ENCODE data around the gene PCDHB9.
"Not testable (repeated sequence)": the region's sequence is repeated elsewhere in the genome, so short reads cannot be mapped to it uniquely, and the experiment has no call there.

The PCDHB9 gene

DNA sequence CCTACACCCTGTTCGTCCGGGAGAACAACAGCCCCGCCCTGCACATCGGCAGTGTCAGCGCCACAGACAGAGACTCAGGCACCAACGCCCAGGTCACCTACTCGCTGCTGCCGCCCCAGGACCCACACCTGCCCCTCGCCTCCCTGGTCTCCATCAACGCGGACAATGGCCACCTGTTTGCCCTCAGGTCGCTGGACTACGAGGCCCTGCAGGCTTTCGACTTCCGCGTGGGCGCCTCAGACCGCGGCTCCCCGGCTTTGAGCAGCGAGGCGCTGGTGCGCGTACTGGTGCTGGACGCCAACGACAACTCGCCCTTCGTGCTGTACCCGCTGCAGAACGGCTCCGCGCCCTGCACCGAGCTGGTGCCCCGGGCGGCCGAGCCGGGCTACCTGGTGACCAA lies 1.7 kb downstream of the PCDHB9 start:
- DNase-seq (ENCODE audit: low read depth in 2 of 2): not testable (repeated sequence)

GRCh38 chr5:141189131-141189530 lies 2.2 kb downstream of the PCDHB9 start:
- not testable (repeated sequence) for DNase-seq (ENCODE audit: low read depth in 2 of 2)

DNA sequence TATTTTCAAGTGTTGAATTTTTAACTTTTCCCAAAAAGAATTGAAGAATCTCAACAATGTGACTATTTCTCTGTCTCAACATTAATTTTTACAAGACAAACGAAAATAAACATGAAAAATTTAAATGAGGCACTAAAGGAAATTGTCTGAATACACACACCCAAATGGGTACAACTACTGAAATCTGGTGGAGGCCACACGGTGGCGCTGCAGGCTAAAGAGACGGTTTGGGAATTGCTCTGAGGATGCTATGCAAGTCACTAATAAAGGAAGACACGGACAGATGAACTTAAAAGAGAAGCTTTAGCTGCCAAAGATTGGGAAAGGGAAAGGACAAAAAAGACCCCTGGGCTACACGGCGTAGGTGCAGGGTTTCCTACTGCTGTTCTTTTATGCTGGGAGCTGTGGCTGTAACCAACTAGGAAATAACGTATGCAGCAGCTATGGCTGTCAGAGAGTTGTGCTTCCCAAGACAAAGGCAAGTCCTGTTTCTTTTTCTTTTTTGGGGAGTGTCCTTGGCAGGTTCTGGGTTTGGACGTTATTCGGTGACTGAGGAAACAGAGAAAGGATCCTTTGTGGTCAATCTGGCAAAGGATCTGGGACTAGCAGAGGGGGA lies 5.3 kb downstream of the PCDHB9 start, which contains the start of gene PCDHB10:
PCDHB10 (plus strand) TSS at position 244 of the 616 bp plus-strand sequence; CDS start at position 444, 200 bp downstream.
- no peak for DNase-seq (ENCODE audit: low read depth in 2 of 2)

DNA sequence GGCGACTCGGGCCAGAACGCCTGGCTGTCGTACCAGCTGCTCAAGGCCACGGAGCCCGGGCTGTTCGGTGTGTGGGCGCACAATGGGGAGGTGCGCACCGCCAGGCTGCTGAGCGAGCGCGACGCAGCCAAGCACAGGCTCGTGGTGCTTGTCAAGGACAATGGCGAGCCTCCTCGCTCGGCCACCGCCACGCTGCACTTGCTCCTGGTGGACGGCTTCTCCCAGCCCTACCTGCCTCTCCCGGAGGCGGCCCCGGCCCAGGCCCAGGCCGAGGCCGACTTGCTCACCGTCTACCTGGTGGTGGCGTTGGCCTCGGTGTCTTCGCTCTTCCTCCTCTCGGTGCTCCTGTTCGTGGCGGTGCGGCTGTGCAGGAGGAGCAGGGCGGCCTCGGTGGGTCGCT lies 7.4 kb downstream of the PCDHB9 start:
- not testable (repeated sequence) for DNase-seq (ENCODE audit: low read depth in 2 of 2)

DNA sequence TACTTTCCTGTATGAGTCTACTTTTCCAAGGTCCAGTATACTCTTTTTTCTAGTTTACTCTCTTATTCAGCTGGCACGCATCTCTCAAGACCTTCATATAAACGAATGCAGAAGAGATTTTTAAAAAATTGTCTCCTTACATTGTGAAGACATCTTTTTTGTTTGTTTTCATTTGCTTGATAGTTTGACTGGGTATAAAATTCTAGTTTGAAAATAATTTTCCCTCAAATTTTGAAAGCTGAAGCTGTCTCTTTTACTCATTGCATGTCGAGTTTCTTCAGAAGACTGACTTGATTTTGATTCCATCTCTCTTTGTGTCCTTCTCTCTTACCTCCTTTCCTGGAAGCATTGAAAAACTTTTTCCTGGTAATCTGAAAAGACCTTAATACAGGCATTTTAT lies 9.4 kb downstream of the PCDHB9 start:
- DNase-seq (ENCODE audit: low read depth in 2 of 2): no peak

DNA sequence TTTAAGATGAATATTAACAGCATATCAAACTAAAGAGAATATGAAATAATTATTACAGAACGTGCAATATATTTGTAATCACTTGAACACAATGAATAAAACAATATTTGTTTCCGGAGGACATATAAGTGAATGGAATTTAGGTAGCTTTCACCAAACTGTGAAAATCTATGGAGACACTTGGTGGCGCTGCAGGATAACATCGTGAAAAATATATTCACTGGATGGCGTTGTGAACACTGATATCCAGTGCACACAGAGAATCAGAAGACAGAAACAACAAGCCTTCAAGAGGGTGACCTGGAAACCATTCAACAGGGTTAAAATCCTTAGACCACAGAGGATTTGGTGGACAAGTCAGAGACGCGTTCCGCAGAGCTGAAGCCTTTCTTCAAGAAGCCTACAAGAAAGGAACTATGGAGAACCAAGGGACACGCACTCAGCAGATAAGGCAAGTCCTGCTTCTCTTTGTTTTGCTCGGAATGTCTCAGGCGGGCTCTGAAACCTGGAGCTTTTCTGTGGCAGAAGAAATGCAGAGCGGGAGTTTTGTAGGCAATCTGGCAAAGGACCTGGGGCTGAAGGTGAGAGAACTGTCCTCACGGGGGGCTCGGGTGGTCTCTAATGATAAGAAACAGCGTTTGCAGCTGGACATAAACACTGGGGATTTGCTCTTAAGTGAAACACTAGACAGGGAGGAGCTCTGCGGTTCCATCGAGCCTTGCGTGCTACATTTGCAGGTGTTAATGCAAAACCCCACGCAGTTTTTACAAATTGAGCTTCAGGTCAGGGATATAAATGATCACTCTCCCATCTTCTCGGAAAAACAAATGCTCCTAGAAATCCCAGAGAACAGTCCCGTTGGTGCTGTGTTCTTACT lies 12.6 kb downstream of the PCDHB9 start, which contains the start of gene PCDHB11:
PCDHB11 (plus strand) TSS at position 269 of the 877 bp plus-strand sequence; CDS start at position 417, 148 bp downstream.
- DNase-seq (ENCODE audit: low read depth in 2 of 2): no peak

DNA sequence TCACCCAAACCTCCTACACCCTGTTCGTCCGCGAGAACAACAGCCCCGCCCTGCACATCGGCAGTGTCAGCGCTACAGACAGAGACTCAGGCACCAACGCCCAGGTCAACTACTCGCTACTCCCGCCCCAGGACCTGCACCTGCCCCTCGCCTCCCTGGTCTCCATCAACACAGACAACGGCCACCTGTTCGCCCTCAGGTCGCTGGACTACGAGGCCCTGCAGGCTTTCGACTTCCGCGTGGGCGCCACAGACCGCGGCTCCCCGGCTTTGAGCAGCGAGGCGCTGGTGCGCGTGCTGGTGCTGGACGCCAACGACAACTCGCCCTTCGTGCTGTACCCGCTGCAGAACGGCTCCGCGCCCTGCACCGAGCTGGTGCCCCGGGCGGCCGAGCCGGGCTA lies 14.2 kb downstream of the PCDHB9 start:
- not testable (repeated sequence) for DNase-seq (ENCODE audit: low read depth in 2 of 2)

GRCh38 chr5:141201646-141202045 lies 14.7 kb downstream of the PCDHB9 start:
- not testable (repeated sequence) for DNase-seq (ENCODE audit: low read depth in 2 of 2)

GRCh38 chr5:141208478-141208877 lies 21.5 kb downstream of the PCDHB9 start, which contains the start of gene PCDHB12:
TSS of gene PCDHB12 (plus strand) at chr5:141208719. CDS start at chr5:141208908, 189 bp downstream.
- no peak for DNase-seq (ENCODE audit: low read depth in 2 of 2)

DNA sequence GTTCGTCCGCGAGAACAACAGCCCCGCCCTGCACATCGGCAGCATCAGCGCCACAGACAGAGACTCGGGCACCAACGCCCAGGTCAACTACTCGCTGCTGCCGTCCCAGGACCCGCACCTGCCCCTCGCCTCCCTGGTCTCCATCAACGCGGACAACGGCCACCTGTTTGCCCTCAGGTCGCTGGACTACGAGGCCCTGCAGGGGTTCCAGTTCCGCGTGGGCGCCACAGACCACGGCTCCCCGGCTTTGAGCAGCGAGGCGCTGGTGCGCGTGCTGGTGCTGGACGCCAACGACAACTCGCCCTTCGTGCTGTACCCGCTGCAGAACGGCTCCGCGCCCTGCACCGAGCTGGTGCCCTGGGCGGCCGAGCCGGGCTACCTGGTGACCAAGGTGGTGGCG lies 23.3 kb downstream of the PCDHB9 start:
- DNase-seq (ENCODE audit: low read depth in 2 of 2): not testable (repeated sequence)

- not testable (repeated sequence) for DNase-seq (ENCODE audit: low read depth in 2 of 2)
Measured at GRCh38 chr5:141210849-141211248, 23.9 kb downstream of the PCDHB9 start.

GRCh38 chr5:141213656-141214339 lies 26.8 kb downstream of the PCDHB9 start, which contains the start of gene PCDHB13:
TSS of gene PCDHB13 (plus strand) at chr5:141213919. CDS start at chr5:141214124, 205 bp downstream.
- not testable (repeated sequence) for DNase-seq (ENCODE audit: low read depth in 2 of 2)

GRCh38 chr5:141214583-141214982 lies 27.6 kb downstream of the PCDHB9 start:
- DNase-seq (ENCODE audit: low read depth in 2 of 2): not testable (repeated sequence)

GRCh38 chr5:141215504-141215903 lies 28.5 kb downstream of the PCDHB9 start:
- DNase-seq (ENCODE audit: low read depth in 2 of 2): not testable (repeated sequence)

DNA sequence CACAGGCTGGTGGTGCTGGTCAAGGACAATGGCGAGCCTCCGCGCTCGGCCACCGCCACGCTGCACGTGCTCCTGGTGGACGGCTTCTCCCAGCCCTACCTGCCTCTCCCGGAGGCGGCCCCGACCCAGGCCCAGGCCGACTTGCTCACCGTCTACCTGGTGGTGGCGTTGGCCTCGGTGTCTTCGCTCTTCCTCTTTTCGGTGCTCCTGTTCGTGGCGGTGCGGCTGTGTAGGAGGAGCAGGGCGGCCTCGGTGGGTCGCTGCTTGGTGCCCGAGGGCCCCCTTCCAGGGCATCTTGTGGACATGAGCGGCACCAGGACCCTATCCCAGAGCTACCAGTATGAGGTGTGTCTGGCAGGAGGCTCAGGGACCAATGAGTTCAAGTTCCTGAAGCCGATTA lies 29.1 kb downstream of the PCDHB9 start:
- DNase-seq (ENCODE audit: low read depth in 2 of 2): not testable (repeated sequence)

DNA sequence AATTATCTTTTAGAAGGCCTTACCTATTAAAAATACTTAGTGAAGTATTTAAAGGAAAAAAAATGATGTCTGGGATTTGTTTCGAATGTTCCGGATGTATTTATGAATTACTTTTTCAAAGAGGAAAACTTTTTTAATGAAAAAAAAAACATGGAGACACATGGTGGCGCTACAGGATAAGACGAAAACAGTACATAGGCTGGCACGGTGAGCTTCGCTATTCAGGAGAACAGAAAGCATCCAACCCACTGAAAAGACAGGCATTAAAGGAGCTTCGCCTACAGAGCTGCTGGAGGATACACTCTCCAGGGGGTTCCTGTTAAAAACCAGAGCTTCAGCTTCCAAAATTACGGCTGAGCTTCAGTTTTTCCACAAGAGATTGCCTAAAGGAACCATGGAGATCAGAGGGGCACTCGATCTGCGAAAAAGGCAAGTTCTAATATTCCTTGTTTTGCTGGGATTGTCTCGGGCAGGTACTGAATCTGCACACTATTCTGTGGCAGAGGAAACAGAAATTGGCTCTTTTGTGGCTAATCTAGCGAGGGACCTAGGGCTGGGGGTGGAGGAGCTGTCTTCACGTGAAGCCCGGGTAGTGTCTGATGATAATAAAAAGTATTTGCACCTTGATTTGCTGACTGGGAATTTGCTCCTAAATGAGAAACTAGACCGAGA lies 36.3 kb downstream of the PCDHB9 start, which contains the start of gene PCDHB14:
PCDHB14 (plus strand) TSS at position 232 of the 672 bp plus-strand sequence; CDS start at position 395, 163 bp downstream.
- DNase-seq (ENCODE audit: low read depth in 2 of 2): no peak

DNA sequence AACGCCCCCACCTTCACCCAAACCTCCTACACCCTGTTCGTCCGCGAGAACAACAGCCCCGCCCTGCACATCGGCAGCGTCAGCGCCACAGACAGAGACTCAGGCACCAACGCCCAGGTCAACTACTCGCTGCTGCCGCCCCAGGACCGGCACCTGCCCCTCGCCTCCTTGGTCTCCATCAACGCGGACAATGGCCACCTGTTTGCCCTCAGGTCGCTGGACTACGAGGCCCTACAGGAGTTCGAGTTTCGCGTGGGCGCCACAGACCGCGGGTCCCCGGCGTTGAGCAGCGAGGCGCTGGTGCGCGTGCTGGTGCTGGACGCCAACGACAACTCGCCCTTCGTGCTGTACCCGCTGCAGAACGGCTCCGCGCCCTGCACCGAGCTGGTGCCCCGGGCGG lies 37.9 kb downstream of the PCDHB9 start:
- DNase-seq (ENCODE audit: low read depth in 2 of 2): not testable (repeated sequence)

DNA sequence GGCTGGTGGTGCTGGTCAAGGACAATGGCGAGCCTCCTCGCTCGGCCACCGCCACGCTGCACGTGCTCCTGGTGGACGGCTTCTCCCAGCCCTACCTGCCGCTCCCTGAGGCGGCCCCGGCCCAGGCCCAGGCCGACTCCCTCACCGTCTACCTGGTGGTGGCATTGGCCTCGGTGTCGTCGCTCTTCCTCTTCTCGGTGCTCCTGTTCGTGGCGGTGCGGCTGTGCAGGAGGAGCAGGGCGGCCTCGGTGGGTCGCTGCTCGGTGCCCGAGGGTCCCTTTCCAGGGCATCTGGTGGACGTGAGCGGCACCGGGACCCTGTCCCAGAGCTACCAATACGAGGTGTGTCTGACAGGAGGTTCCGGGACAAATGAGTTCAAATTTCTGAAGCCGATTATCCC lies 38.5 kb downstream of the PCDHB9 start:
- DNase-seq (ENCODE audit: low read depth in 2 of 2): not testable (repeated sequence)

DNA sequence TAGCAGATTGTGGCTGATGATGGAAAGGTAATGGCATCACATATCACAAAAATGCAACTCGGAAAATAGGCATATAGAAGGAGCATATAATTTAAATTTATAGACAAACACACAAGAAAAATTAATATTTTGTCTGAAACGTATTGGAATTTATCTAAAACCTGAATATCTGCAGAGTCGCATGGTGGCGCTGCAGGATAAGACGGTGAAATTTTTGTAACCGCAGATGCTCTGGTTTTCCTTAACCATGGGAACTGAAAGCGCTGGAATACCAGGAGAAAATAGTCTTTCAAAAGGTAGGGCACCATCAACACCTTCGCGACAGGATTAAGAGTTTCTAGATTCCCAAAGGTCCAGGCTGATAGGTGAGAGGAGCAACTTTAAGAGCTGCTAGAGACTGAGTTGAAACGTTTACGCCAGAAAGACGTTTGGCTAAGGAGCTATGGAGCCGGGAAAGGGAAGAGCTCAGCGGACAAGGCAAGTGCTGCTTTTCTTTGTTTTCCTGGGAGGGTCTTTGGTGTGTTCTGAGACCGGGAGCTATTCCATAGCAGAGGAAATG lies 47.2 kb downstream of the PCDHB9 start:
- DNase-seq (ENCODE audit: low read depth in 2 of 2): no peak

DNA sequence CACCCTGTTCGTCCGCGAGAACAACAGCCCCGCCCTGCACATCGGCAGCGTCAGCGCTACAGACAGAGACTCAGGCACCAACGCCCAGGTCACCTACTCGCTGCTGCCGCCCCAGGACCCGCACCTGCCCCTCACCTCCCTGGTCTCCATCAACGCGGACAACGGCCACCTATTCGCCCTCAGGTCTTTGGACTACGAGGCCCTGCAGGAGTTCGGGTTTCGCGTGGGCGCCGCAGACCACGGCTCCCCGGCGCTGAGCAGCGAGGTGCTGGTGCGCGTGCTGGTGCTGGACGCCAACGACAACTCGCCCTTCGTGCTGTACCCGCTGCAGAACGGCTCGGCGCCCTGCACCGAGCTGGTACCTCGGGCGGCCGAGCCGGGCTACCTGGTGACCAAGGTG lies 49.0 kb downstream of the PCDHB9 start:
- not testable (repeated sequence) for DNase-seq (ENCODE audit: low read depth in 2 of 2)
